H1 (cell line): ENCODE data around the gene L3HYPDH. TPM values are rescaled to one million over a fixed set of nuclear protein-coding genes. Genes with fewer than 3 reads are reported as not detected.

ENCODE experiments used
- CTCF ChIA-PET: fragments of 300-600 bp; sonication (Branson Sonifier 250); formaldehyde crosslinking; loops from one replicate; lab custom pipeline; 2021; ENCODE audit not compliant: partially characterized antibody; lab: Charles Lee
- POLR2A ChIA-PET: fragments of 300-600 bp; sonication (Branson Sonifier 250); formaldehyde crosslinking; loops from one replicate; lab custom pipeline; 2021; ENCODE audit warnings: inconsistent platforms; ENCODE audit not compliant: partially characterized antibody; lab: Charles Lee
- DNase-seq, 2 experiments: peaks; one replicate each; pipeline versions ENCODE4 v3.0.0 to v3.0.0-alpha.2; 2010 to 2022; ENCODE audit warnings: low spot score in 2 of 2, low read depth in 1 of 2, mixed read lengths in 1 of 2
- FAIRE-seq: peaks from 2 replicates; lab custom pipeline; 2011; peaks lifted over from hg19 to GRCh38; lab: Jason Lieb, UNC
- H2AFZ ChIP-seq: 2 replicates; pipeline ENCODE4 v1.8.1; 2012; ENCODE audit warnings: low read length, inconsistent platforms
- H2AK5ac ChIP-seq: 2 replicates; pipeline ENCODE4 v1.6.1; 2013; ENCODE audit warnings: low read depth, low read length
- H2BK120ac ChIP-seq: replicated peaks from 2 replicates; pipeline ENCODE3; 2013; ENCODE audit warnings: low read depth, low read length, inconsistent platforms
- H2BK12ac ChIP-seq: 2 replicates; pipeline ENCODE4 v1.6.1; 2013; ENCODE audit warnings: low read depth, low read length
- H2BK15ac ChIP-seq: 2 replicates; pipeline ENCODE4 v1.6.1; 2013; ENCODE audit warnings: low read length
- H2BK20ac ChIP-seq: 2 replicates; pipeline ENCODE4 v1.6.1; 2013; ENCODE audit warnings: low read length
- H2BK5ac ChIP-seq: 2 replicates; pipeline ENCODE4 v1.6.1; 2013; ENCODE audit warnings: low read depth, low read length
- H3K14ac ChIP-seq: 2 replicates; pipeline ENCODE4 v1.6.1; 2013; ENCODE audit warnings: inconsistent platforms; ENCODE audit not compliant: insufficient read length
- H3K18ac ChIP-seq: 2 replicates; pipeline ENCODE4 v1.6.1; 2013; ENCODE audit warnings: low read length; ENCODE audit errors: extremely low read depth
- H3K23ac ChIP-seq: 2 replicates; pipeline ENCODE4 v1.6.1; 2013; ENCODE audit warnings: inconsistent platforms; ENCODE audit not compliant: insufficient read length
- H3K23me2 ChIP-seq: 2 replicates; pipeline ENCODE4 v1.6.1; 2013; ENCODE audit warnings: low read depth, low read length
- H3K27ac ChIP-seq: 2 replicates; pipeline ENCODE4 v1.6.1; 2011; ENCODE audit warnings: low read depth, low read length, inconsistent platforms
- H3K27me3 ChIP-seq, 4 experiments: replicated peaks in 1 of 4; 1 replicate in 1 of 4; 2 replicates in 3 of 4; pipeline versions ENCODE4 v1.6.1 to v1.8.1; 2011 to 2013; ENCODE audit warnings: low read length in 3 of 4, mild to moderate bottlenecking in 3 of 4, inconsistent platforms in 2 of 4, mixed read lengths in 2 of 4, moderate library complexity in 1 of 4; ENCODE audit not compliant: control insufficient read depth in 3 of 4, insufficient read depth in 3 of 4; ENCODE audit errors: extremely low read depth in 1 of 4
- H3K36me3 ChIP-seq, 4 experiments: 2 replicates each; pipeline versions ENCODE4 v1.6.1 to v1.8.1; 2011 to 2013; ENCODE audit warnings: mild to moderate bottlenecking in 4 of 4, low read length in 3 of 4, moderate library complexity in 2 of 4, control low read depth in 1 of 4, inconsistent platforms in 1 of 4; ENCODE audit not compliant: insufficient read depth in 4 of 4, control insufficient read depth in 2 of 4
- H3K4ac ChIP-seq: replicated peaks from 2 replicates; pipeline ENCODE3; 2013; ENCODE audit warnings: low read length, low read depth, mixed read lengths, inconsistent platforms; ENCODE audit not compliant: insufficient read length
- H3K4me1 ChIP-seq, 4 experiments: replicated peaks in 1 of 4; 1 replicate in 1 of 4; 2 replicates in 3 of 4; pipeline versions ENCODE4 v1.6.1 to v1.8.1; 2011 to 2013; ENCODE audit warnings: low read length in 3 of 4, inconsistent platforms in 2 of 4, mixed read lengths in 1 of 4; ENCODE audit not compliant: insufficient read depth in 4 of 4, control insufficient read depth in 3 of 4
- H3K4me2 ChIP-seq, 2 experiments: 2 replicates each; pipeline versions ENCODE4 v1.6.1 to v1.8.1; 2011 to 2013; ENCODE audit warnings: low read depth in 2 of 2, low read length in 2 of 2, control low read depth in 1 of 2, inconsistent platforms in 1 of 2, mild to moderate bottlenecking in 1 of 2; ENCODE audit not compliant: insufficient read depth in 1 of 2
- H3K4me3 ChIP-seq, 4 experiments: fragments of 200-600, 300-600 bp in 1 of 4; sonication (generic), shearing (Covaris generic), sonication (Bioruptor Twin) in 1 of 4; 2 replicates each; pipeline versions ENCODE4 v1.5.1 to v1.8.1; 2011 to 2016; ENCODE audit warnings: low read length in 4 of 4, low read depth in 3 of 4, control low read depth in 2 of 4, inconsistent platforms in 2 of 4, mild to moderate bottlenecking in 2 of 4, mixed read lengths in 1 of 4, moderate library complexity in 1 of 4; ENCODE audit not compliant: insufficient read depth in 2 of 4; ENCODE audit errors: extremely low read depth in 1 of 4
- H3K56ac ChIP-seq: replicated peaks from 2 replicates; pipeline ENCODE3; 2013; ENCODE audit warnings: low read depth, mild to moderate bottlenecking, mixed read lengths, low read length, inconsistent platforms; ENCODE audit not compliant: insufficient read length
- H3K79me1 ChIP-seq: 2 replicates; pipeline ENCODE4 v1.6.1; 2013; ENCODE audit warnings: low read depth, low read length, control low read depth
- H3K79me2 ChIP-seq, 2 experiments: 2 replicates each; pipeline versions ENCODE4 v1.6.1 to v1.8.1; 2012 to 2013; ENCODE audit warnings: low read length in 2 of 2, mild to moderate bottlenecking in 2 of 2, inconsistent platforms in 1 of 2; ENCODE audit not compliant: insufficient read depth in 2 of 2, control insufficient read depth in 1 of 2
- H3K9ac ChIP-seq, 4 experiments: replicated peaks in 1 of 4; 1 replicate in 1 of 4; 2 replicates in 3 of 4; pipeline versions ENCODE4 v1.6.1 to v1.8.1; 2011 to 2013; ENCODE audit warnings: low read depth in 3 of 4, low read length in 3 of 4, control low read depth in 2 of 4, mild to moderate bottlenecking in 2 of 4, moderate library complexity in 2 of 4, inconsistent platforms in 1 of 4; ENCODE audit errors: extremely low read depth in 1 of 4
- H3K9me3 ChIP-seq, 2 experiments: 2 replicates each; pipeline versions ENCODE4 v1.6.1 to v1.8.1; 2012 to 2013; ENCODE audit warnings: mild to moderate bottlenecking in 2 of 2, moderate library complexity in 2 of 2, control low read depth in 1 of 2, inconsistent platforms in 1 of 2, low read depth in 1 of 2, low read length in 1 of 2, mixed read lengths in 1 of 2; ENCODE audit not compliant: insufficient read depth in 2 of 2
- H4K20me1 ChIP-seq, 2 experiments: replicated peaks in 1 of 2; 2 replicates each; pipeline versions ENCODE3 to v1.8.1; 2011 to 2013; ENCODE audit warnings: inconsistent platforms in 2 of 2, low read length in 2 of 2, mild to moderate bottlenecking in 1 of 2; ENCODE audit not compliant: insufficient read depth in 2 of 2, control insufficient read depth in 1 of 2
- H4K5ac ChIP-seq: 2 replicates; pipeline ENCODE4 v1.6.1; 2013; ENCODE audit warnings: low read length, low read depth, mixed read lengths, inconsistent platforms; ENCODE audit not compliant: insufficient read length
- H4K8ac ChIP-seq: 2 replicates; pipeline ENCODE4 v1.8.0; 2013; ENCODE audit warnings: mild to moderate bottlenecking, moderate library complexity, low read length, inconsistent platforms; ENCODE audit not compliant: insufficient read depth; ENCODE audit errors: extremely low read depth
- H4K91ac ChIP-seq: replicated peaks from 2 replicates; pipeline ENCODE3; 2013; ENCODE audit warnings: low read length, mixed read lengths, inconsistent platforms; ENCODE audit not compliant: insufficient read length
- ASH2L ChIP-seq: fragments of 200-600, 300-600 bp; sonication (generic); IDR thresholded peaks from one replicate; pipeline ENCODE4 v1.7.1; 2017; ENCODE audit warnings: low read length
- BRCA1 ChIP-seq: IDR thresholded peaks from 2 replicates; pipeline ENCODE4 v1.6.1; 2012; ENCODE audit warnings: low read depth, low read length, improper control_type of control experiment
- CBX8 ChIP-seq: fragments of 300-800, 300-1000 bp; sonication (generic); IDR thresholded peaks from 2 replicates; pipeline ENCODE4 v1.7.1; 2016; ENCODE audit warnings: low read depth, low read length, borderline replicate concordance
- CHD2 ChIP-seq: IDR thresholded peaks from 2 replicates; pipeline ENCODE4 v1.6.1; 2012; ENCODE audit warnings: low read length, improper control_type of control experiment
- EZH2 ChIP-seq: fragments of 200-600 bp; sonication (generic); IDR thresholded peaks from 2 replicates; pipeline ENCODE4 v1.7.1; 2012; ENCODE audit warnings: low read depth, mild to moderate bottlenecking, moderate library complexity, low read length, inconsistent platforms; ENCODE audit not compliant: severe bottlenecking
- GTF2F1 ChIP-seq: IDR thresholded peaks from 2 replicates; pipeline ENCODE4 v1.6.1; 2012; ENCODE audit warnings: low read depth, low read length, improper control_type of control experiment, borderline replicate concordance
- PHF8 ChIP-seq: fragments of 200-600 bp; sonication (generic); conservative IDR thresholded peaks from 2 replicates; pipeline ENCODE4 v1.7.1; 2012; ENCODE audit warnings: low read depth, mild to moderate bottlenecking, inconsistent platforms, low read length, moderate library complexity
- POLR2A ChIP-seq, 2 experiments: IDR thresholded peaks; 1 replicate in 1 of 2; 2 replicates in 1 of 2; pipeline ENCODE4 v1.6.1; 2011; ENCODE audit warnings: low read depth in 2 of 2, low read length in 2 of 2, mild to moderate bottlenecking in 2 of 2; ENCODE audit errors: control extremely low read depth in 1 of 2
- RAD21 ChIP-seq, 2 experiments: IDR thresholded peaks in 1 of 2; conservative IDR thresholded peaks in 1 of 2; 2 replicates each; pipeline ENCODE4 v1.6.1; 2011; ENCODE audit warnings: low read depth in 2 of 2, low read length in 2 of 2, improper control_type of control experiment in 1 of 2, inconsistent platforms in 1 of 2, mild to moderate bottlenecking in 1 of 2, moderate library complexity in 1 of 2
- RNF2 ChIP-seq: fragments of 200-900, 300-1000 bp; sonication (generic); IDR thresholded peaks from 2 replicates; pipeline ENCODE4 v1.7.1; 2016; ENCODE audit warnings: borderline replicate concordance, low read depth, mild to moderate bottlenecking, antibody characterized with exemption, low read length; ENCODE audit not compliant: poor library complexity, severe bottlenecking; ENCODE audit errors: missing control alignments
- RXRA ChIP-seq: IDR thresholded peaks from 2 replicates; pipeline ENCODE4 v1.6.1; 2011; ENCODE audit warnings: low read depth, mild to moderate bottlenecking, low read length, moderate library complexity; ENCODE audit not compliant: insufficient read depth
- SAP30 ChIP-seq: fragments of 300-600 bp; sonication (generic); IDR thresholded peaks from 2 replicates; pipeline ENCODE4 v1.7.1; 2012; ENCODE audit warnings: low read length, moderate library complexity, mild to moderate bottlenecking, inconsistent platforms; ENCODE audit not compliant: insufficient read depth, insufficient replicate concordance
- SIX5 ChIP-seq: IDR thresholded peaks from 2 replicates; pipeline ENCODE4 v1.6.1; 2011; ENCODE audit warnings: mild to moderate bottlenecking, low read depth, low read length
- SP1 ChIP-seq: IDR thresholded peaks from 2 replicates; pipeline ENCODE4 v1.6.1; 2011; ENCODE audit warnings: low read depth, low read length
- TCF12 ChIP-seq: IDR thresholded peaks from 2 replicates; pipeline ENCODE4 v1.6.1; 2011; ENCODE audit warnings: low read depth, mild to moderate bottlenecking, low read length
- WGBS, 2 experiments: shearing (Covaris generic) in 1 of 2; methylation state at CpG; one replicate each; pipeline versions ENCODE4 v1.1.6 to v1.1.7; 2013 to 2015; ENCODE audit warnings: low lambda C conversion rate in 2 of 2, mixed read lengths in 2 of 2, inconsistent platforms in 1 of 2, low coverage in 1 of 2, missing lambda C conversion rate in 1 of 2; ENCODE audit not compliant: insufficient replicate concordance in 2 of 2, insufficient coverage in 1 of 2, insufficient read length in 1 of 2; ENCODE audit errors: extremely low coverage in 1 of 2, missing lambda C conversion rate in 1 of 2; 5-methylcytosine and 5-hydroxymethylcytosine counted together
- polyA plus RNA-seq, 7 experiments: library from polyadenylated mRNA; depleted of rRNA in 3 of 7; stranded (reverse) in 5 of 7; unstranded in 2 of 7; fragments of >200 nt in 5 of 7; fragments of 200-250 nt in 2 of 7; gene quantifications; 1 replicate in 5 of 7; 2 replicates in 1 of 7; 4 replicates in 1 of 7; pipeline versions ENCODE4 v1.2.1 to v1.2.3, GENCODE V29; 2011 to 2013; ENCODE audit warnings: missing spikeins in 2 of 7, mixed read lengths in 2 of 7
- total RNA-seq: library from RNA; stranded (reverse); fragmentation: NEBNext Ultra II Directional; extraction: Animal tissue kit (Norgen Biotek cat#: 25700); gene quantifications from 2 replicates; pipeline ENCODE4 v1.2.1, GENCODE V29; 2021

The L3HYPDH gene
- total and polyA plus RNA-seq, 2 of the 8 experiments (the other 6 are each of a cell fraction or from before 2014, with no cell fraction given), result 11.2 to 15.8 TPM

- POLR2A ChIA-PET, result no interaction called here
- Histone ChIP-seq H3K27ac (no peak overlapping the region), H3K14ac (no peak overlapping the region), H3K9ac (no peak overlapping the region), H3K4me1 (no peaks in the 10 kb centered on the region), H2BK5ac (no peak overlapping the region), H2AFZ (no peak overlapping the region), H2BK15ac (no peak overlapping the region), H3K23ac (no peak overlapping the region), H3K36me3 (no peaks in the 10 kb centered on the region), H3K4ac (no peak overlapping the region), H4K5ac (no peak overlapping the region), H3K4me2 (no peak overlapping the region), H2BK120ac (no peak overlapping the region)
- 94% methylated on average over 4 of the region's 4 CpGs; no CpG with 5 or more reads in 1 of the 2 experiments for WGBS, 2 experiments
- no peak for TF ChIP-seq SP1
- TF ChIP-seq TCF12, result no peak
- no peak for TF ChIP-seq RXRA
- TF ChIP-seq EZH2, result no peak
- TF ChIP-seq POLR2A (IDR thresholded peaks at IDR 0.05; ENCODE audit: control extremely low read depth in 1 of 2, low read depth in 2 of 2, low read length in 2 of 2), result no peak
- TF ChIP-seq RAD21 (IDR thresholded peaks at IDR 0.05 in 1 of 2, conservative IDR thresholded peaks at IDR 0.05 in 1 of 2; ENCODE audit: low read depth in 2 of 2, low read length in 2 of 2), result no peak
- no peak for TF ChIP-seq BRCA1
- no peak for TF ChIP-seq CBX8
- TF ChIP-seq ASH2L, result no peak
- no peak for TF ChIP-seq SAP30
- no peak for TF ChIP-seq SIX5
- no peak for TF ChIP-seq GTF2F1
- TF ChIP-seq RNF2, result no peak
- no peak for TF ChIP-seq PHF8
- no peak for TF ChIP-seq CHD2
- TF ChIP-seq, all 59 proteins: peak for 0
- CTCF ChIA-PET, result interaction anchor here (2.5 to 2.8 kb wide), 2 partner anchors 14 to 305 kb away, joined by 6 to 10 read pairs; no protein-coding TSS in a partner anchor
- DNase-seq (no peak), FAIRE-seq (no peak)
- H3K27me3 ChIP-seq, result no peaks in the 10 kb centered on the region
- no peak overlapping the region for H3K18ac ChIP-seq
- no peaks in the 10 kb centered on the region for H3K9me3 ChIP-seq
- H3K79me2 ChIP-seq, result no peaks in the 10 kb centered on the region
- no peak overlapping the region for H4K8ac ChIP-seq
- no peak overlapping the region for H2BK12ac ChIP-seq
- H3K23me2 ChIP-seq, result no peaks in the 10 kb centered on the region
- no peaks in the 10 kb centered on the region for H4K20me1 ChIP-seq
- H2BK20ac ChIP-seq, result no peak overlapping the region
- H3K79me1 ChIP-seq, result no peaks in the 10 kb centered on the region
- H3K56ac ChIP-seq, result no peak overlapping the region
- H3K4me3 ChIP-seq, result no peak overlapping the region
- H4K91ac ChIP-seq, result no peak overlapping the region
- H2AK5ac ChIP-seq, result no peak overlapping the region
Observed at GRCh38 chr14:59429790-59430189, 54.4 kb downstream of the L3HYPDH start.
